EL (cell line): ENCODE results near the gene KCNIP4.

Source experiments
- DNase-seq: peaks from one replicate; pipeline ENCODE4 v3.0.0-alpha.2; 2016

Gene KCNIP4

DNA sequence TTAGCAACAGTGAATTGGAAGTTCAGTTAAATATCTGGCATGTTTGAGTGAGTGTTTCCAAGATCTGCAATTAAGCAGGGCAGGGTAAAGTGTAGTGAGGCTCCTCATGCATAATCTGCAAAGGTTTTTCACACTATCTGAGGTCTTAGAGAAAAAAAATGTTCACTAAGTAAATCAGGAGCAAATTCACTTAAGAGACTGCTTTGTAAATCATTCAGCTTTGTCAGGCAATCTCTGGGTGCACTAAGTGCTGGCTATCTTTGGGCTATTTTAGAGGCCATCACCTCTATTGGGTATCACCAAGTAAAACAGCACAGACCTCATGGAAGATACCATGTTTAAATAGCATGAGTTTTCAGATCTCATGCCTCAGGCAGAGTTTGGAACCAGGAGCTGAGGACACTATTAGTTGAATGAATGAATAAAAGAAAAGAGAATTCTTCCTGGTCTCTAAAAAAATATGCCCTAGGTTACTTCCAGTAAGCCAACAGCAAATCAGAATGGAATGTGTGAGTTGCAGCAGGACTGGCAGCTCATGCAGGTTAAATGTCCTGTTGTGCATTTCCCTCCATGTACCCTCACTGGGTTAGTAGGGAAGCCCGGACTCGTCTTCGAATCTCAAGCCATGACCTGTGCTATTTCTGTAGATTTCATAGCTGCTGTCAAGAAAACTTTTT, 195.3 kb downstream of the KCNIP4 start:
- DNase-seq, result peak; percentile 8

DNA sequence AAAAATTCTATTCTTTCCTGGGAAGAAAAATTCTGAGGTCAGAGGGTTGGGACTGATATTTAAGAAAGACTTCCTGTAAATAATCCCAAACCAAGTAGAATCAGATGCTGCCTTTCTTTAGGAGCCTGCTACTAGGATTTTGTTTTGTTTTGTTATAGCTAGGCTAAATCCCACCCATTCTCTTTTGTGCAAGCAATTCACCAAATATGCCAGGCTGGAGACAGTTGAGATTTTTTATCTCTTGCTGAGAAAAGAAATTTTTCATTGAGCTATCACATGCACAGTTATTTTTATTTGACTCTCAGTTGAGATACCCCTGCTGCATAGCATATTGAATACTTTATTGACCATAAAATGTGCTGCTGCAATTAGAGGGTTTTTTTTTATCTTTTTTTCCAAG, 196.0 kb downstream of the KCNIP4 start:
- no peak for DNase-seq

DNA sequence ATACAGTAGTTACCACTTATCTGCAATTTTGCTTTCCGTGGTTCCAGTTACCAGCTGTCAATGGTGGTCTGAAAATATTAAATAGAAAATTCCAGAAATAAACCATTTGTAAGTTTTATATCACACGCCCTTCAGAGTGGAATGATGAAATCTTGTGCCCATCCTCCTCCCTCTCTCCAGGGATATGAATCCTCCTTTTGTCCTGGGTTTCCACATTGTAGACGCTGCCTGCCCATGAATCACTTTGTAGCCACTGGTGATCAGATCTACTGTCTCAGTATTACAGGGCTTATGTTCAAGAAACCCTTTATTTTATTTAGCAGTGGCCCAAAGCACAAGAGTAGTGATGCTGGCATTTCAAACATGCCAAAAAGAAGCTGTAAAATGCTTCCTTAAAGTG, 198.6 kb downstream of the KCNIP4 start:
- DNase-seq, result no peak

DNA sequence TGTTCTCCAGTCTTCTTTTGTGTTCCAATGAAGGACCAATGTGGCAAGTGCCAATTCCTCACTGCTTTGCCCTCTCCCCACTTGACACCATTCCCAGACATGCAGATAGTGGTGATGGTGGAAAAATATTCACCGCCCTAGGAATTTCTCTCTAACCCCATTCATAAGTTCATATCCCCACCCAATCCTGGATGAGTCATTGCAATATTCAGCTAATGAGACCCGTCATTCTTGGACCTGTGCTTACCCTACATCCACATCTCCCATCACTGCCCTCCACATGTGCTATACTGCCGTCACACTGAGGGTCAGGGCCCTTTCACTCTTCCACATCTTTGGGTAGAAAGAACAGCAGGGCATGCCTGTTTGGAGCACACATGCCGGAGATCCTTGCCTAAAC, 199.2 kb downstream of the KCNIP4 start:
- no peak for DNase-seq

DNA sequence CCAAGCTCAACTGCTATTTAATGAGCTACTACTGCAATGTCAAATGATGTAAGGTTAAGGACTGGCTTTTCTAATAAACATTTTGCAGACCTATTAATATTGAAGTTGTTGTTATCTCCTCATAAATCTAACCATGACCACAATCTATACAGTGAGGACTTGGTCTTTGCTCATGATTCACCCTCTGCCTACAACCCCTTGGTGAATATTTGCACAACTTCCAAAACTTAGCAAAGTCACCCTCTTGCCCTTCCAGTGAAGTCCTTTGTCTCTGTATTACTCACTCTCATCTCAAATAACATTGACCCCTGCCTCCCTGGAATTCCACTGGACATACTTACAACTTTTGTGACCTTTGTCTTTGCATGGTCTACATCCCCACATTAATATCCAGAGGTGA, 204.5 kb downstream of the KCNIP4 start:
- peak; percentile 34 for DNase-seq

DNA sequence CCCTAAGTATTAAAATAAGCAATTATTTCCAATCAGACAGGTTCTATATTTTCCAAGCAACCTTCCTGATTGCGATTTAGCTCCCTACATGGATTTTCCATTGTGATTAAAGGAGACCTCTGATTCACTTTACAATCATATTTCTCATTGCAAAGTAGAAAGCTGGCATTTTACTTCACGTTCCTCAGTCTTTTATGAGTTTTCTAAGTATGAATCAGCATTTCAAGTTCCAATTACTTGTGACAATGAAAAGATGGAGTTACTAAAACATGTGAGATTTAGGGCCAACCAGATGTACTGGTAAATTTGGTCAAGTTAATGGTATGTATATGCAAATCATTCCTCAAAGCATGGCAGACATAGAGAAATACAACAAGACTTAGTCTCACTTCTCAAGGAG, 206.2 kb downstream of the KCNIP4 start:
- DNase-seq, result peak; percentile 42

DNA sequence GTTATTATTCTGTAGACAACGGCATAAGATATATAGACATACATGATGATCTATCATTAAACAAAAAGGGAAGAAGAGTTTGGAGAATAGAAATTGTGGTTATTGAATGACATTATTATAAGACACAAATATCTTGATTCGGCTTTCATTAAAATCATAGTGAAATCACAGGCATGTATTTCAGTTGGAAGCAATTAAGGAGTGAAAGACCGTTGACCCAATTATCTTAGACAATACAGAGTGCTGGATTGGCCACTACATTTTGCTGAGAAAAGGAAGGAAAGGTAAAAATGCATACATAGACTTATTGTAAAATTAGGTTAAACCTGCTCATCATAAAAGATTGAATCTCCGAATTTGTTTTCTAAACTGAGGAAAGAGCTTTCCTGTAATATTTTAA, 209.8 kb downstream of the KCNIP4 start:
- DNase-seq, result no peak

DNA sequence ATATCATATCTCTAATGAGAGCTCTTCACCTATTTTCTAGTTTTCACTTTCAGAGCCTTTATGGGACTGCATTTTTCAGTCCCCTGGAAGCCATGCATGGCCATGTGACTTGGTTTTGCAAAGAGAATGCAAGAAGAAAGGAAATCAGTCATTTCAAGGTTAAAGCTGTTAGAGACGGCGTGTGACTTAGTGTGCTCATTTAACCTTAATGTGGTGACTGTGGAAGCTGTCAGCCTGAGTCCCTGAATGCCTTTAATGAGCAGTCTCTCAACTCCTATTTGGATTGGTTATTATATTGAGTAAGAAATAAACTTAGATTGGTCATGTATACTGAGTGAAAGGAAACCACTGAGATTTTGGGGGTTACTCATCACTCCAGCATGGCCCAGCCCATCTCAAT, 212.7 kb downstream of the KCNIP4 start:
- DNase-seq, result no peak

DNA sequence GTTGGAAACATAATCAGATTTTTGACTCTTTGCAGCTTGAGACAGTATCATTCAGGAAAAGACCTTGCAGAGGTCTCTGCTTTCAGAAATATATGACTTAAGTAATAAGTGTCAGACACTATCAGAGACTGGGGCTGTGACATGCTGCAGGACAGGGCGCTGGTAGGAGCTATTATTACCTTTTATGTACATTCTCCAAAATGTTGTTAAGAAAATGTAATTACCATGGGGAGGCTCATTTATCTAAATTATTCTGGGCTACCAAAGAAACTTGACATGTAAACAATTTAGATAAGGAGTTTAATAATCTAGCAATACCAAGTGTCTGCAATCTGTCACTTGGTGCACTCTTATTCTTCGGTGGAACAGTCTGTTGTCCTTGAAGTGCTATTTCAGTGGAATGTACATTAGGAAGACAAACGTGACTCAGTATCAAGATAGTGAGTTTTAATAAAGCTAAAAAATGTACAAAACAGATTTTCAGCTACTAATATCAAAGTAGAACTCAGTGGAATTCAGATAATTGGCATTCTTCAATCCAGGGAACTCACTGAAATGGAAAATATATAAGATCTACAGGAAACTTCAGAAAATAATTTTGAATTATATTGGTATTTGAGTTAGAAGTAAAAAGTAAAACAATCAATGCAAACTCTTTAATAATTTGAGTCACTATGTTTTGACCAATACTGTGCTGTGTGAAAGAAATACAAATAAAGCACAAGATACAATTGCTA, 214.5 kb downstream of the KCNIP4 start:
- DNase-seq, result no peak

DNA sequence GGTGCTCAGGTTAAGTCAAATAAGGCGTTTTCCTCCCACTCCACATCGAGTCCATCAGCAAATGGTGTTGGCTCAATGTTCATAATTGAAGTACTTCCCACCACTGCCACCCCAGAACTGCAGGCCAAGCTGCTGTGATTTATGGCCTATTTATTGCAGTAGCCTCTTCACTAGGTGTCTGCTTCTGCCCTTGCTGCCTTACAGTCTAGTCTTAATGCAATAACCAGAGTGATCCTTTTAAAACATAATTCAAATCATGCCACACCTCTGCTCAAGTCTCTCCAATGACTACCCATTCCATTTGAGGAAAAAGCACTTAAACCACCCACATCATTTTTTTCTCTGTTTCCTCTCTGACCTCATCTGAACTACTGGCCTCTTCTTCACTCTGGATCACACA, 220.3 kb downstream of the KCNIP4 start:
- no peak for DNase-seq

DNA sequence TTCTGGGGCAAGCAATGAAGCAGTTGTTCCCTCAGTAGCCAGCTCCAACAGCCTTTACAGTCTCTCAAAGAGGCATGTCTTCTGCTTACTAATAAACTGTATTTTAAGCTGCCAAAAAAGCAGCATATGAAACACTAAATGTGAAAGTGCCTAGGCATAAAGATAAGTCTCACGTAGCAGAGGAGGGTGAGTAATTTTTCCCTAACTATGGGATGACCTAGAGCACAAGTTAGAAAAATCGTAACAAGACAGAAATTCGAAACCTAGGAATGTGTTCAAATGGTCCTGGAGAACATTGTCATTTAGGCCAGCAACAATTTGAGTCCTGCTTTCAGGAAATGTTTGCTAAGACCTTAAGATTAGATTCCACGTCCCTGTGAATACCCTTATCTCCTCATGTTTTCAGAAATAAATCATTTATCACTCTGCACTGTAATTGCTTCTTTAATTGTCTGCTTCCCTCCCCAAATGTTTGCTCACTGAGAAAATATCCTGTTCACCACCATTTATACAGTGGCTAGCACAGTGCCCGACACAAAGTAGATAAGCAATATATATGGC, 222.2 kb downstream of the KCNIP4 start:
- peak; percentile 4 for DNase-seq

DNA sequence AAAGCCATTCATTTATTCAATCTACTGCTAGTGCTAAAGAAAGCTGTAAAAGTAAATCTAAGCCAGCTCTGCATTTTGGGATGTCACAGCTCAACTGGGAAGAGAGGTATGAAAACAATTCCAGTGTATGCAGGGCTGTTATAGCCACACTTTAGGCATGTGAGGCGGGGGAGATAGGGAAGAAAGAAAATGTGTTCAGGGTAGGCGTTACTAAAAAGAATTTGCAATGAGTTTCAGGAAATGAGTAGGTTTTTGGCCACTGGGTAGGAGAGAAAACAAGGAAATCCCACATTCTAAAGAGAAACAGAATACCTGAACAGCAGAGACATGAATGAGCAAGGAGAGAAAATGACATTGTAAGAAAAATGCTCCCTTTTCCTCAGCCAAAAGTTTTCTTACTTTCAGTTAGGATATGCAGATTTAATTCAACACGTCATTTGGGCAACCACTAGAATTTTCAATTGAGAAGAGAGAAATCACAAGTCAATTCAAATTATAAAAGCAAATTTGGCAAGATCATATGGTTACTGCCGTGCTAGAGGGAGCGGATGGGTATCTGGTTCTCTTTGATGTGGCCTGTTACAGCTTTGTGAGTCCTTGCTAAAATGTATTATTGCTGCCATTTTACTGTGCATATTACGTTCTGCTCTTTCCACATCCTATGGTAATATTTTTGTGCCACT, 226.3 kb downstream of the KCNIP4 start:
- DNase-seq, result no peak

DNA sequence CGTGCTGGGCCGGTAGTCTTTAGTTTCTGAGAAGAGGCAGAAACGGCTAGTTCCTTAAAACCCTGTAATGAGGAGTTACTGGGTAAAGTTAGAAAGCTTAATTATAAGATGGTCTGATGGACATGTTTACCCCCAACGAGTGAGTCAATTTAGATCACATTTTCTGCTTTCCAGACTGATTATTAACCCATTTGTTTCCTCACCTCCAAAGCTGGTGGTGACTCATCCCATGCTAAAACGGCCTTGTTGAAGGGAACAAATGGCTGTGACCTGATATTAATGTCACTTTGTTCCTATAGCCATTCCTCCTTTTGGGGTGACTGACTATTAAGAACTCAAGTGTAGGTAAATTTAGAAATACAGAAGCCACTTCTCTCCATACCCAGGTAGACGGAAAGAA, 232.0 kb downstream of the KCNIP4 start:
- DNase-seq, result no peak

DNA sequence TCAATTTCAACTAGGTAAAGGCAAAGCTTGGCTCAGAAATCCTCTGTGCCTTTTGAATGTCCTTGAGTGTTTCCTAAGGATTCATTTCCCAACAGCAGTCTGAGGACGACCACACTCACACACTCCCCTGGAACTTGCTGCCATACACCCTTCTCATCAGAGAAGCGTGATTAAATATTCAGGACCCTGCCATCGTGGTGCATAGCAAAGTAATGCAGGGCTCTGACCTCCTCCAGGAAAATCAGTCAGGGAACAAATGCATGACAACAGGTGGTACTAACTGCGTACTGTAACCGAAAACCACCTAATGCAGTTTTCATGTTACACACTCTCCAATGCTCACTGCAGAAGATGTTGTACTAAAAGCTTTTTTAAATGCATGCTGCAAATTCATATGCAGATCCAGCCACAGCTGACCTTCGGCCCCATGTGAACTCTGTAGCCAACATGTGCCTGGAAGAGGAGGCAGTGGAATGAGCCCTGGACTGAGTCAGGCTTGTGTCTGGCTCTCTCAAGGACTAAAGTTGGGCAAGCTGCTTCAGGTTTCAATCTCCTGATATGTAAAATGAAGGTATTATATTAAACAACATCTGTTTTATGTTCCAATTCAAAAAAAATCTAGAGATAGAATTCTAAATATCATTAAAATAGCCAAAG, 238.3 kb downstream of the KCNIP4 start:
- DNase-seq, result no peak

DNA sequence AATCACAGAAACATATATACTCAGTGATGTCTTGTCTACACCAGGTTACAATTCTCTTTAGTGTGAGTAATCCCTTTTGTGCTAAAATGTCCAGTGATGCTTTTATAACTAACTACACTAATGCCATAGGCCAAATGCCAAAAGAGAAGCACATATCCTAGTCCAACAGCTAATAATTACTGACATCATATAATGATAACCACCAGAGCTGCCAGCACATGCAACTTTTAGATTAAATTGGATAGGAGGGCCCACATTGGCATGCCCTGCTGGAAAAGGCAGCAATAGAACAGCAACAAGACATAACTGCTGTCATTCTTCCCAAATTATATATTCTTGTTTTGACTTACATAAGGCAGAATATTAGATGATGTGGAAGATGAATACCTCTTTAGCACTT, 238.8 kb downstream of the KCNIP4 start:
- DNase-seq, result no peak

DNA sequence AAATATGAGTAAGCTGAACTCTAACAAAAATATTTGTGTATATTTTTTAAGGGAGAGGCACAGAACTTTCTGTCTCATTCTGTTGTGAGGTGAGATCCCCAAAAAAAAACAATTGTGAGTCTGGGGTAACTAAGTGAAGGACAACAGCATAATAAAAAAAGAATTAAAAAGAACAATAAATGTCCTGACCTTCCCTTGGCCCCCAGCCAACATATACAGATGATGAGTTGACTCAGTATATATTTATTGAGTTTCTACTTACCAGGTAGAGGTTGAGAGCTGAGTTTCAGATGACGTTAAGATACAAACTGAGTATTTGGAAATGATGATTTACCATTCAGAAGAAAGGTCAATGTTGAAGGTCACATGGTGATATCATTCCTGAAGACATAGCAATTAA, 239.5 kb downstream of the KCNIP4 start:
- DNase-seq, result no peak

DNA sequence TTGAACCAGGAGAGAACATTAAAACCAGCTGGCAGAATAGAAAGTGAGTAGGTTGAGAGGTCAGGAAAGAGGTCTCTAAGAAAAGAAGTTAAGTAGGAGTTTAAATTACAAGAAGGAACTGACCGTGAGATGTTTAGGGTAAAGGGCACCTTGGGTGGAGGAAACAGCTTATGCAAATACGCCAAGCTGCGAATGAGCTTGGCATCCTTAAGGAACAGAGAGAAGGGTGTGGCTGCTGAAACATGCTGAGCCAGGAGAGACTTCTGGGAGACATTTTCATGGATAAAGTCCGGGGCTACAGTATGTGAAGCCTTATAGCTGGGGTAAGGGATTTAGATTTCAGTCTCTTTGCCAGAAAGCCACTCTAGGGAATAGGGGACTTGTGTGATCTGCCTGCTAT, 249.1 kb downstream of the KCNIP4 start:
- DNase-seq, result no peak

DNA sequence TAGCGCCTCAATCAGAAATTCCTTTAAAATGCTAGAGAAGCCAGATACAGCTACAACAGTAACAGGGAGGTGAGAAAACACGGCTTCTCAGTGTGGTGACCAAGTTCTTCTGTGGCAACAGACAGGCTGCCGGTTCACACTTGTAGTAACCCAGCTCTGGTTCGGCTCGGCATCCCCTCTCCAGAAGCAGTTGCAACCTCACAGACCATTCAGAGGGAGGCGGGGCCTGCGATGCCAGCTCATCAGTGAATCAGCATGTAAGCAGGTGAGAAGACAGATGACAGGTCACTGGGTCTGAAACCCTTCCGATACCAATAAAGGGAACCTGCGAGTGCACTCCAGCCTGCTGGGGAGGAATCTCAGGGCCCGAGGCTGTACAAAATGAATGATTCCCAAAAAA, 251.0 kb downstream of the KCNIP4 start:
- DNase-seq, result peak; percentile 1

DNA sequence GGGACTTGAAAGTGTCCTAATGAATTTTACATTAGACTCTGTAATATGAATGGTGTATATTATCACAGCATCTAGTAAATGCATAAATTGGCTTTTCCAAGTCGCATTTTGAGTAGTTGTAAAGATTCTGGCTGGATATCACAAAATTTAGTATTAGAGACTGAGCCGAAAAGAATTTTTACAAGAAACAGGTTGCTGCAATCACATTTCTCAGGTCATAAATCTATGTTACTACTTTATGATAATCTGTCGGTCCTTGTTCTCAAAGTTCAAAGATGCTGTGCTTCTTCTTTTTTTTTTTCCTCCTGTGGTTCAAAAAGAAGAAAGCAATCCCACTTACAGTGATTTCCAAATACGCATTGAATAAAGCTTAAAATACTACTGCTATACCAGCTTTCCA, 253.4 kb downstream of the KCNIP4 start:
- no peak for DNase-seq

DNA sequence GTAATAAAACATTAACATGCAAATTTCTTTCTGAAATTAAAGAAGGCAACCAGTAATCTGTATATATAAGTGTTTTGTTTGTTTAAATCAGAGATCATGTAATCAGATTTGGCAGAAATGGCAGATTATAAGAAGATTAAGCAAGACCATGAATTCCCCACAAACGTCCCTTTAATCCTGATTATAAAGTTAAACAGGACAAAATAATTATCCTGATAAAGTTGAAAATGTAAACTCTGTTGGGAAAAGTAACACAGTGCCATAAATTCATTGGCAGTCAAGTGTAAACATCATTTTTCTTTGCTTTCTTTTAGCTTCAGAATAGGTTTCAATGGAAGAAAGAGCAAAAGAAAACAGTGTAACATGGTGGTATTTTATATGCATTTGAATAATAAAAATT, 256.3 kb downstream of the KCNIP4 start:
- no peak for DNase-seq

DNA sequence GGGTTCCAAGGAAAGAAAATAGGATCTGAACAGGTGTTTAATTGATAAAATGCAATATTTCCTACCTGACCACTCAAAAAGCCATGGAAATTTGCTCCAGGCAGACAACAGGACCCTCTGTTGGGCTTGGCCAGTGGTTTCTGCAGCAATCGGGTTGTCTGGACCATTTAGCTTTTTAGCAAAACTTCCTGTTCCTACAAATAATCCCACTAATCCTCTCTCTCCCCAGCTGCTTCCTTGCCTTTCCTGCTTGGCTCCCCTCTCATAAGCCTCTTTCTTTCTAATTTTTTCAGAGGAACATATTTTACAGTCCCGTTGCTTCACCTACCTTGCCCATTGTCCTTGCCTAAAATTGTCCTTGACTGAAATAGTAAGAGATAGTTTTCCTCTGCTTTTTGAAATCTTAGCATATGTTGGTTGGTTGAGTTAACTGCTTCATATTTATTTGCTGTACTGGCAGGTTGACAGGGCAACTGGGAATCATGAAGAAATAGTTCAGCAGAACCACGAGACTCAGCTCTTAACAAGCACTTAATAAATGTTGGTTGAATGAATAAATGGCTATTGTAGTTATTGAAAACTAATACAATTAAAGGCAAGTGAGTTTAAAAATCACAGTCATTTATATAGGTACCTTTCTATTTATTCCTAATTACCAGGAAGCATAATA, 259.8 kb downstream of the KCNIP4 start:
- DNase-seq, result no peak

DNA sequence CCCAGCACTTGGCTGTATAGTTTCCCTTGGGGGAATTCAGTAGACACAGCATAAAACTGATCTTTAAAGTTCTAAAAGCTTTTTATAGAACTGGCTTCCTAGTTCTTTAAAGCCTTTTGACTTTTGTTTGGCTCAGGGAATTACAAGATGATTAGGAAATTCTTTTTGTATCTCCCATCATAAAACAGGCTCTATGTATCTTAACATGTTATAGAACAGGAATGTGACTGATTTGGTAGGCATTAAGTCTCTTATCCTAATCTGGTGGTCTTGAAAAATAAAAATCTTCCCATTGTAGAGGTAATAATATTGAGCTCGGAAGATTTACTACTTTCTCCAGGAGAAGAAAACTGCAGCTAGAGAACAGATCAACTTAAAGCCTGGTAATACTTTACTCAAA, 262.7 kb downstream of the KCNIP4 start:
- no peak for DNase-seq
